ENCODE measurements around the gene CALN1. TPM values are rescaled to one million over a fixed set of nuclear protein-coding genes. Genes with fewer than 3 reads are reported as not detected.
A peak's percentile ranks its signal among the peaks of the same experiment; 100 is the strongest.

Gene CALN1
- total and polyA plus RNA-seq, 9 of the 15 experiments (the other 6 are each of a cell fraction or from before 2014, with no cell fraction given): 1.4 to 7.5 (median 3.3) TPM

DNA sequence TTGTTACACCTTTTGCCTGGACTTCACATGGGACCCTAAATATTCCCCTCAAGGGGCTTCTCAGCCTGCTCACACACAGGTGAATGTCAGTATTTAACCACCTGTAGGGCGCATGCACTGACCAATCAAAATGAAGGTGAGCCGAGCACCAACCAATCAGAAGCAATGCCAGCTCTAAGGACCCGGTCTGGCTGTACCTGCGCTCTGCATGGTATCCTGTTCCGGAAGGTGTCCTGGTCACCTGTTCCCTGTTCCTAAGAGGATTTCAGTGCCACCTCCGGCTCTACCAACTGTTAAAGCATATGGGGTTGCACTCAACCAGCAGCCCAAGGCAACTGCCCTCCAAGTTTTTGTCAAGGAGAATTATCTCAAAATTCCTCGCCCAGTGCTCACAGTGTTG is 18.4 kb upstream of the CALN1 start:
- Histone ChIP-seq H3K79me2 (ENCODE audit: control insufficient read depth, insufficient read depth, low read length) (no peaks in the 10 kb centered on the region), H3K4me3 (no peak overlapping the region), H3K9ac (ENCODE audit: insufficient read depth in 1 of 2, low read depth in 2 of 2, low read length in 2 of 2) (no peak overlapping the region), H3K27ac (ENCODE audit: extremely low read depth, low read depth, low read length) (no peak overlapping the region), H2AFZ (ENCODE audit: low read depth, low read length) (no peak overlapping the region), H3K36me3 (ENCODE audit: control insufficient read depth, insufficient read depth, low read length) (no peaks in the 10 kb centered on the region), H3K9me3 (replicated peaks; ENCODE audit: control insufficient read depth, insufficient read depth, low read depth, low read length) (no peaks in the 10 kb centered on the region), H3K4me1 (replicated peaks in 1 of 2; ENCODE audit: control insufficient read depth in 2 of 2, insufficient read depth in 2 of 2, low read length in 2 of 2) (no peaks in the 10 kb centered on the region), H3K4me2 (ENCODE audit: insufficient read depth, low read length) (no peak overlapping the region), H3K27me3 (ENCODE audit: control insufficient read depth in 2 of 2, insufficient read depth in 2 of 2, low read length in 2 of 2) (peaks cover 0 to 6% of the 10 kb centered on the region in 2 experiments; a peak in 4 of 5 replicates), H4K20me1 (replicated peaks; ENCODE audit: control insufficient read depth, insufficient read depth, low read length) (no peaks in the 10 kb centered on the region), H3K9me1 (ENCODE audit: control insufficient read depth, insufficient read depth, low read length) (no peaks in the 10 kb centered on the region)
- TF ChIP-seq, protein P1, sequence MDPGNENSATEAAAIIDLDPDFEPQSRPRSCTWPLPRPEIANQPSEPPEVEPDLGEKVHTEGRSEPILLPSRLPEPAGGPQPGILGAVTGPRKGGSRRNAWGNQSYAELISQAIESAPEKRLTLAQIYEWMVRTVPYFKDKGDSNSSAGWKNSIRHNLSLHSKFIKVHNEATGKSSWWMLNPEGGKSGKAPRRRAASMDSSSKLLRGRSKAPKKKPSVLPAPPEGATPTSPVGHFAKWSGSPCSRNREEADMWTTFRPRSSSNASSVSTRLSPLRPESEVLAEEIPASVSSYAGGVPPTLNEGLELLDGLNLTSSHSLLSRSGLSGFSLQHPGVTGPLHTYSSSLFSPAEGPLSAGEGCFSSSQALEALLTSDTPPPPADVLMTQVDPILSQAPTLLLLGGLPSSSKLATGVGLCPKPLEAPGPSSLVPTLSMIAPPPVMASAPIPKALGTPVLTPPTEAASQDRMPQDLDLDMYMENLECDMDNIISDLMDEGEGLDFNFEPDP (CRISPR knock-in tag; IDR thresholded peaks at IDR 0.05): no peak
- no peak for TF ChIP-seq PHB (CRISPR knock-in tag; IDR thresholded peaks at IDR 0.05)
- TF ChIP-seq TRIM24 (IDR thresholded peaks at IDR 0.05): no peak
- TF ChIP-seq ZNF174 (CRISPR knock-in tag; IDR thresholded peaks at IDR 0.05): no peak
- no peak for TF ChIP-seq NR2C1 (IDR thresholded peaks at IDR 0.05)
- no peak for TF ChIP-seq NR2C1 (tag; IDR thresholded peaks at IDR 0.05)
- TF ChIP-seq, protein P2, sequence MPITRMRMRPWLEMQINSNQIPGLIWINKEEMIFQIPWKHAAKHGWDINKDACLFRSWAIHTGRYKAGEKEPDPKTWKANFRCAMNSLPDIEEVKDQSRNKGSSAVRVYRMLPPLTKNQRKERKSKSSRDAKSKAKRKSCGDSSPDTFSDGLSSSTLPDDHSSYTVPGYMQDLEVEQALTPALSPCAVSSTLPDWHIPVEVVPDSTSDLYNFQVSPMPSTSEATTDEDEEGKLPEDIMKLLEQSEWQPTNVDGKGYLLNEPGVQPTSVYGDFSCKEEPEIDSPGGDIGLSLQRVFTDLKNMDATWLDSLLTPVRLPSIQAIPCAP (CRISPR knock-in tag; IDR thresholded peaks at IDR 0.05; ENCODE audit: borderline replicate concordance): no peak
- TF ChIP-seq NFYB (IDR thresholded peaks at IDR 0.05; ENCODE audit: extremely low read depth, insufficient read length): peak; percentile 52
- intact Hi-C loops (cut with micrococcal nuclease): no loop called here
- DNase-seq (ENCODE audit: extremely low read depth in 1 of 4, low spot score in 3 of 4): peak in 1 of 4 experiments; percentile 30
- CTCF ChIA-PET (ENCODE audit: low intra/inter-chr PET ratio): no interaction called here
- no peak for ATAC-seq
- in situ Hi-C loops (cut with MboI): no loop called here
- POLR2A ChIA-PET: no interaction called here
- FAIRE-seq: no peak
- no TSS peak for BruUV-seq (replicated peaks)
- 7% methylated on average over 7 of the region's 7 CpGs for WGBS (ENCODE audit: insufficient coverage, low coverage, missing lambda C conversion rate)
